ENCODE data around the gene MBOAT7. TPM values are rescaled to one million over a fixed set of nuclear protein-coding genes. Genes with fewer than 3 reads are reported as not detected.
A peak's percentile ranks its signal among the peaks of the same experiment; 100 is the strongest.
"Not testable (repeated sequence)": the region's sequence is repeated elsewhere in the genome, so short reads cannot be mapped to it uniquely, and the experiment has no call there.

The MBOAT7 gene
- total and polyA plus RNA-seq, 8 donors, result 14.1 to 1,215 (median 48.7) TPM

DNA sequence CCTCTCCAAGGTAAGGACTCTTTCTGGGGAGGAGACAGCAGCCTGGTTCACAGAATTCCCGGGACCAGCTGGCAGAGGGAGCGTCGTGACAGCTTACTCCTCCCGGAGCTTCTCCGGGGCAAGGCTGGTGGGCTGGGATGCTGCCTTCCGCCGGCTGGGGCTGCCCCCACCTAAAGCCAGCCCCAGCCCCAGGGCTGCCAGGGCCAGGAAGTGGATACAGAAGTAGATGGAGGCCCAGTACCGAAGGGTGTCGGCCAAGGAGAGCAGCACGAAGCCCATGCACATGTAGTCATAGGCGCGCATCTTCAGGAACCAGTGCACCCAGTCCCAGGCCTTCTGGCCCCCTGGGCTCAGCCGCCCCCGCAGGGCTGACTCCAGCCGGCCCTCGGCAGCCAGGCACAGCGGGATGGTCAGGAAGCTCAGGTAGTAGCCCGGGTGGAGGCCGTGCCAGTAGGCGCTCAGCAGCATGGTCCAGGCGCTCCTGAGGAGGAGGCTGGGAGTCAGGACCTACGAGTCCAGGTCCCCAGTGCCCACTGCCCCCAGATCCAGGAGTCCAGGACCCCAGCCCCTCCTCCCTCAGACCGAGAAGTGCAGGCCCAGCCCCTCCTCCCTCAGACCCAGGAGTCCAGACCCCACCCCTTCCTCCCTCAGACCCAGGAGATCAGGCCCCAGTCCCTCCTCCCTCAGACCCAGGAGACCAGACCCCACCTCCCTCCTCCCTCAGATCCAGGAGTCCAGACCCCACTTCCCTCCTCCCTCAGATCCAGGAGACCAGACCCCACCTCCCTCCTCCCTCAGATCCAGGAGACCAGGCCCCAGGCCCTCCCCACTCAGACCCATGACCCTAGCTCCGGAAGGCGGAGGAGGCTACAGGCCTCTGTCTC lies 15.2 kb downstream of the MBOAT7 start:
- intact Hi-C loops (cut with DNase I; ENCODE audit: low total_unique reads), result loop anchor here (5.0 kb wide), 1 partner anchor 58 kb away; no protein-coding TSS in a partner anchor
- no peaks in the 10 kb centered on the region for H3K9me3 ChIP-seq
- H3K36me3 ChIP-seq, result peaks cover 9 to 31% (median 22%) of the 10 kb centered on the region in 4 donors
- H3K4me1 ChIP-seq, result peaks cover 9 to 19% (median 14%) of the 10 kb centered on the region in 4 donors
- H3K4me3 ChIP-seq, result no peak overlapping the region
- peaks cover 0 to 12% (median 4%) of the 10 kb centered on the region in 3 donors for H3K27me3 ChIP-seq
- TF ChIP-seq POLR2A (IDR thresholded peaks at IDR 0.05) (no peak), EP300 (IDR thresholded peaks at IDR 0.05) (no peak), POLR2AphosphoS5 (IDR thresholded peaks at IDR 0.05) (no peak)
- TF ChIP-seq, protein P1, sequence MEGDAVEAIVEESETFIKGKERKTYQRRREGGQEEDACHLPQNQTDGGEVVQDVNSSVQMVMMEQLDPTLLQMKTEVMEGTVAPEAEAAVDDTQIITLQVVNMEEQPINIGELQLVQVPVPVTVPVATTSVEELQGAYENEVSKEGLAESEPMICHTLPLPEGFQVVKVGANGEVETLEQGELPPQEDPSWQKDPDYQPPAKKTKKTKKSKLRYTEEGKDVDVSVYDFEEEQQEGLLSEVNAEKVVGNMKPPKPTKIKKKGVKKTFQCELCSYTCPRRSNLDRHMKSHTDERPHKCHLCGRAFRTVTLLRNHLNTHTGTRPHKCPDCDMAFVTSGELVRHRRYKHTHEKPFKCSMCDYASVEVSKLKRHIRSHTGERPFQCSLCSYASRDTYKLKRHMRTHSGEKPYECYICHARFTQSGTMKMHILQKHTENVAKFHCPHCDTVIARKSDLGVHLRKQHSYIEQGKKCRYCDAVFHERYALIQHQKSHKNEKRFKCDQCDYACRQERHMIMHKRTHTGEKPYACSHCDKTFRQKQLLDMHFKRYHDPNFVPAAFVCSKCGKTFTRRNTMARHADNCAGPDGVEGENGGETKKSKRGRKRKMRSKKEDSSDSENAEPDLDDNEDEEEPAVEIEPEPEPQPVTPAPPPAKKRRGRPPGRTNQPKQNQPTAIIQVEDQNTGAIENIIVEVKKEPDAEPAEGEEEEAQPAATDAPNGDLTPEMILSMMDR (IDR thresholded peaks at IDR 0.05), result no peak
- H3K27ac ChIP-seq, result no peak overlapping the region
- no peak for DNase-seq
- 69 to 88% (median 82%) methylated on average over 19 to 25 of the region's 25 CpGs for WGBS, 5 donors

DNA sequence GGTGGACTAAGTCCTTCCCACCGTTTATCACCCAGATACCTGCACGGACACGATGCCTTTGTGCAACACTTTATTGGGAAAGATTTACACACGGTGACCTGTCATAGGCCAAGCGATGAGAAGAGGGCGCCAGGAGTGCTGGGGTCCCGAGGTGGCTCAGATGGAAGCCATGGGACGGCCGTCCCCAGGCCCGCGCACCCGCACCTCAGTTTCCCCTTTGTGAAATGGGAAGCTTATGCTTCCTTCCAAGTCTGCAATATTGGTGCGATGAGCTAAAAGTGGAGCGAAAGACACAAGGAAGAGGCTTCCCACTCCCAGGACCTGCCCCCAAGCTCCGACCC lies 16.1 kb downstream of the MBOAT7 start:
- Histone ChIP-seq H3K27ac (peak overlapping the region; percentile 80 to 88 (median 82)), H3K4me3 (peak overlapping the region; percentile 42 to 59 (median 48)), H3K36me3 (peaks cover 6 to 22% (median 16%) of the 10 kb centered on the region in 4 donors), H3K27me3 (peaks cover 0 to 13% (median 4%) of the 10 kb centered on the region in 3 donors), H3K4me1 (peaks cover 9 to 22% (median 16%) of the 10 kb centered on the region in 4 donors), H3K9me3 (no peaks in the 10 kb centered on the region)
- 29 to 45% (median 39%) methylated on average over 14 to 15 of the region's 15 CpGs for WGBS, 5 donors
- intact Hi-C loops (cut with DNase I; ENCODE audit: low total_unique reads), result loop anchor here (5.0 kb wide), 1 partner anchor 59 kb away; no protein-coding TSS in a partner anchor
- TF ChIP-seq POLR2AphosphoS5 (IDR thresholded peaks at IDR 0.05), result no peak
- no peak for TF ChIP-seq POLR2A (IDR thresholded peaks at IDR 0.05)
- TF ChIP-seq EP300 (IDR thresholded peaks at IDR 0.05), result no peak
- TF ChIP-seq, protein P1 (IDR thresholded peaks at IDR 0.05), result no peak
- DNase-seq, result no peak

DNA sequence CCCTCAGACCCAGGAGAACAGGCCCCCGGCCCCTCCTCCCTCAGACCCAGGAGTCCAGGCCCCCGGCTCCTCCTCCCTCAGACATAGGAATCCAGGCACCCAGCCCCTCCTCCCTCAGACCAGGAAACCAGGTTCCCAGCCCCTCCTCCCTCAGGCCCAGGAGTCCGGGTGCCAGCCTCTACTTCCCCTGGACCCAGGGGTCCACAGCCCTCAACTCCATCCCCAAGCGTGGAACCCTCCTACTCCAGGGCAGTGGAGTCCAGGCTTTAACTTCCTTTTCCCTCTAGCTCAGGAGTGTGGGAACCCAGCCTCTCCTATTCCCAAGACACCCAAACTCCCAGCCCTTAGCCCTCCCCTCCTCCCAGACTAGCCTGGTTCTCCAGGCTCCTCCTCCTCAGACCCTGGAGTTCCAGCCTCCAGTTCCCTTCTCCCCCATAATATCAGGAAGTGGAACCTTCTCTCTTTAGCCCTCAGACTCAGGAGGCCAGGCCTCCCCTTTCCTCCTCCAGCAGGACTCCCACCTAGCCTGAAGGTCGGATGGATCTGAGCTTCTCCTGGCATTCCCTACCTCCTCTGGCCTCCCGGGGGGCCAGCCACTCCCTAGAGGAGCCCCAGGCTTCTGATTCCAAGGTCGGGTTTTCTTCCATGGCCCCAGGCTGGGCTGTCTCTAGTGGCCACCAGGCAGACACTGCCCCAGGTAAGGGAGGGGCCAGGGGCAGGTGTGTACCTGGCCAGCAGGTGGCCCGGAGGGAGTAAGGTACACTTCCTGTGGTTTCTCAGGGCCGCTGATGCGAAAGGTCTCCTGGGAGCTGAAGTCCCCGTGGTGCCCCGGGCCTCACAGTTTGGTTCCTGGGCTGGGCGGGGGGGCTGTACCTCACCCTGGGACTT lies 16.7 kb downstream of the MBOAT7 start, which contains the start of gene TMC4:
TSS of gene TMC4 (minus strand) at position 690 of the 888 bp plus-strand sequence. CDS start at position 647, 43 bp downstream.
- Histone ChIP-seq H3K27me3 (peaks cover 0 to 17% (median 4%) of the 10 kb centered on the region in 3 donors), H3K27ac (peak within 1 kb of the TSS; percentile 80 to 88 (median 82)), H3K36me3 (peaks cover 6 to 17% (median 10%) of the 10 kb centered on the region in 4 donors), H3K4me3 (peak within 1 kb of the TSS; percentile 42 to 59 (median 48)), H3K9me3 (no peaks in the 10 kb centered on the region), H3K4me1 (peaks cover 9 to 26% (median 20%) of the 10 kb centered on the region in 4 donors)
- intact Hi-C loops (cut with DNase I; ENCODE audit: low total_unique reads), result loop anchor here (5.0 kb wide), 1 partner anchor 60 kb away; no protein-coding TSS in a partner anchor
- no peak for TF ChIP-seq EP300 (IDR thresholded peaks at IDR 0.05)
- TF ChIP-seq POLR2AphosphoS5 (IDR thresholded peaks at IDR 0.05), result peak in 2 of 3 donors; percentile 59 to 79
- TF ChIP-seq, protein P1 (IDR thresholded peaks at IDR 0.05), result peak in 4 of 7 experiments; percentile 42 to 75 (median 59)
- peak; percentile 88 to 94 for DNase-seq
- 5 to 14% (median 8%) methylated on average over 10 to 13 of the region's 13 CpGs for WGBS, 5 donors

DNA sequence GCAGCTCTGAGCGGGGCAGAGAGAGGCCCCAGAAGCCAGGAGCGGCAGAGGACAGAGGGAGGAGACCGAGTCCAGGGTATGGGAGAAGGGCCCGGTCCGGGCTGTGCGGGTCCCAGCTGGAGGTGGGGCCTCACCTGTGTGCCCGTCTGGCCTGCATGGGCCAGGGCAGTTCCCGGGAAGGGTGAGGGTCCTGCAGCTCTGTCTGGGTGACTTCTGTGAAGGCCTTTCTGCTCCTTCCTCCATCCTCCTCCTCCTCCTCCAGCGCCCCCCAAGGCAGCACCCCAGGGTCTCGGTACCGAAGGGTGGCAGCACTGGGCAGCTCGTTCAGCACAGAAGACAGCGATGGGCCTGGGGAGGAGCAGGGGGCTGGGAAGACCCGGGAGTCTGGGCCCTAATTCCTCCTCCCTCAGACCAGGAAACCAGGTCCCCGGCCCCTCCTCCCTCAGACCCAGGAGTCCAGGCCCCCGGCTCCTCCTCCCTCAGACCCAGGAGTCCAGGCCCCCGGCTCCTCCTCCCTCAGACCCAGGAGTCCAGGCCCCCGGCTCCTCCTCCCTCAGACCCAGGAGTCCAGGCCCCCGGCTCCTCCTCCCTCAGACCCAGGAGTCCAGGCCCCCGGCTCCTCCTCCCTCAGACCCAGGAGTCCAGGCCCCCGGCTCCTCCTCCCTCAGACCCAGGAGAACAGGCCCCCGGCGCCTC lies 17.5 kb downstream of the MBOAT7 start:
- 61 to 76% (median 67%) methylated on average over 13 to 17 of the region's 23 CpGs for WGBS, 5 donors
- Histone ChIP-seq H3K36me3 (peaks cover 6 to 14% (median 10%) of the 10 kb centered on the region in 4 donors), H3K27me3 (peaks cover 0 to 20% (median 4%) of the 10 kb centered on the region in 3 donors), H3K4me3 (peak overlapping the region; percentile 42 to 59 (median 48)), H3K4me1 (peaks cover 9 to 26% (median 20%) of the 10 kb centered on the region in 4 donors), H3K27ac (peak overlapping the region in 3 of 5 donors; percentile 80 to 88 (median 88))
- not testable (repeated sequence) for H3K9me3 ChIP-seq, DNase-seq
- intact Hi-C loops (cut with DNase I; ENCODE audit: low total_unique reads), result loop anchor here (5.0 kb wide), 1 partner anchor 60 kb away; no protein-coding TSS in a partner anchor

All from stomach (tissue), 9 donors.